HepG2 (cell line): ENCODE measurements around the gene DEPDC1B. TPM values are rescaled to one million over a fixed set of nuclear protein-coding genes. Genes with fewer than 3 reads are reported as not detected.

Experiments
- ATAC-seq: fragments of 200-7000 bp; cut with Tn5 transposase; 3 replicates; pipeline ENCODE4 v1.9.1; 2020; ENCODE audit warnings: mild to moderate bottlenecking, moderate library complexity
- BruUV-seq: library from RNA; stranded (reverse); fragments of 400-500 nt; replicated peaks from 2 replicates; lab custom pipeline; 2021; lab: Mats Ljungman, UMichigan
- CTCF ChIA-PET: fragments of 300-600 bp; formaldehyde crosslinking; extraction: SDS; loops from one replicate; lab custom pipeline; 2021; ENCODE audit warnings: low total read pairs, inconsistent platforms, low intra/inter-chr PET ratio; lab: Yijun Ruan, JAX
- POLR2A ChIA-PET: fragments of 350-600 bp; sonication (Branson Sonifier 250); formaldehyde crosslinking; loops from one replicate; lab custom pipeline; 2020; ENCODE audit warnings: antibody characterized with exemption, inconsistent platforms; lab: Yijun Ruan, JAX
- DNase-seq: peaks from one replicate; pipeline ENCODE4 v3.0.0-alpha.2; 2015; ENCODE audit warnings: low spot score
- FAIRE-seq: peaks from 3 replicates; lab custom pipeline; 2011; peaks lifted over from hg19 to GRCh38; lab: Jason Lieb, UNC
- H2AFZ ChIP-seq: one replicate; pipeline ENCODE4 v1.6.1; 2011; ENCODE audit warnings: low read length, inconsistent platforms
- H3K27ac ChIP-seq: fragments of 300-600 bp; 3 replicates; pipeline ENCODE4 v1.8.0; 2011; ENCODE audit warnings: mixed run types, mild to moderate bottlenecking, mixed read lengths, low read length, inconsistent platforms; ENCODE audit not compliant: insufficient read depth; ENCODE audit errors: extremely low read length
- H3K27me3 ChIP-seq, 2 experiments: fragments of 200-600 bp in 1 of 2; 2 replicates in 1 of 2; 3 replicates in 1 of 2; pipeline versions ENCODE4 v1.6.0 to v1.8.0; 2011; ENCODE audit warnings: low read length in 2 of 2, mild to moderate bottlenecking in 2 of 2, moderate library complexity in 2 of 2, inconsistent platforms in 1 of 2; ENCODE audit not compliant: insufficient read depth in 2 of 2, control insufficient read depth in 1 of 2
- H3K36me3 ChIP-seq, 2 experiments: fragments of 200-600 bp in 1 of 2; replicated peaks in 1 of 2; 2 replicates in 1 of 2; 3 replicates in 1 of 2; pipeline versions ENCODE4 v1.5.1 to v1.8.0; 2011; ENCODE audit warnings: low read length in 2 of 2, inconsistent platforms in 1 of 2; ENCODE audit not compliant: insufficient read depth in 2 of 2, control insufficient read depth in 1 of 2
- H3K4me1 ChIP-seq: 2 replicates; pipeline ENCODE4 v1.5.1; 2012; ENCODE audit warnings: low read length, inconsistent platforms; ENCODE audit not compliant: insufficient read depth
- H3K4me2 ChIP-seq: 2 replicates; pipeline ENCODE4 v1.6.0; 2011; ENCODE audit warnings: low read depth, low read length, inconsistent platforms
- H3K4me3 ChIP-seq, 3 experiments: fragments of 200-600 bp in 1 of 3; sonication (generic), shearing (Covaris generic) in 1 of 3; replicated peaks in 1 of 3; 2 replicates each; pipeline ENCODE4 v1.5.1; 2011 to 2016; ENCODE audit warnings: low read length in 3 of 3, inconsistent platforms in 2 of 3, low read depth in 2 of 3, mild to moderate bottlenecking in 2 of 3, control low read depth in 1 of 3, mixed read lengths in 1 of 3; ENCODE audit not compliant: insufficient read depth in 1 of 3
- H3K79me2 ChIP-seq: one replicate; pipeline ENCODE4 v1.6.1; 2011; ENCODE audit warnings: low read length, inconsistent platforms; ENCODE audit not compliant: insufficient read depth
- H3K9ac ChIP-seq: 2 replicates; pipeline ENCODE4 v1.6.0; 2011; ENCODE audit warnings: mild to moderate bottlenecking, low read depth, low read length, inconsistent platforms; ENCODE audit not compliant: insufficient read depth
- H3K9me3 ChIP-seq: 2 replicates; pipeline ENCODE4 v1.5.1; 2012; ENCODE audit warnings: mild to moderate bottlenecking, low read length
- H4K20me1 ChIP-seq: 2 replicates; pipeline ENCODE4 v1.6.0; 2011; ENCODE audit warnings: inconsistent platforms, mild to moderate bottlenecking, low read length, moderate library complexity; ENCODE audit not compliant: insufficient read depth
- ATF3 ChIP-seq: sonication (generic); formaldehyde crosslinking; IDR thresholded peaks from 2 replicates; pipeline ENCODE4 v1.4.0; 2020; ENCODE audit warnings: missing genetic modification reagents
- FOXO1 ChIP-seq: sonication (generic); formaldehyde crosslinking; IDR thresholded peaks from 2 replicates; pipeline ENCODE4 v1.4.0; 2020; ENCODE audit warnings: missing genetic modification reagents
- MATR3 ChIP-seq: sonication (generic); formaldehyde crosslinking; IDR thresholded peaks from 2 replicates; pipeline ENCODE4 v1.4.0; 2020; ENCODE audit warnings: missing genetic modification reagents
- PHB2 ChIP-seq: fragments of 450-650 bp; IDR thresholded peaks from 2 replicates; pipeline ENCODE4 v1.6.1; 2018; ENCODE audit not compliant: partially characterized antibody
- RBAK ChIP-seq: sonication (generic); formaldehyde crosslinking; IDR thresholded peaks from 2 replicates; pipeline ENCODE4 v1.5.1; 2020; ENCODE audit warnings: mild to moderate bottlenecking, missing genetic modification reagents
- SALL2 ChIP-seq: sonication (generic); formaldehyde crosslinking; IDR thresholded peaks from 2 replicates; pipeline ENCODE4 v1.8.1; 2023; ENCODE audit warnings: mild to moderate bottlenecking, missing genetic modification reagents, inconsistent platforms
- SOX5 ChIP-seq: IDR thresholded peaks from 2 replicates; pipeline ENCODE4 v1.6.1; 2016; ENCODE audit warnings: borderline replicate concordance
- WIZ ChIP-seq: sonication (generic); formaldehyde crosslinking; IDR thresholded peaks from 2 replicates; pipeline ENCODE4 v1.5.1; 2020; ENCODE audit warnings: mild to moderate bottlenecking, missing genetic modification reagents
- XRCC5 ChIP-seq: fragments of 200-400 bp; formaldehyde crosslinking; optimal IDR thresholded peaks from 2 replicates; pipeline ENCODE3; 2017; ENCODE audit warnings: mild to moderate bottlenecking, low read length
- ZFP62 ChIP-seq: sonication (generic); formaldehyde crosslinking; IDR thresholded peaks from 2 replicates; pipeline ENCODE4 v1.4.0; 2020; ENCODE audit warnings: missing genetic modification reagents
- ZMAT3 ChIP-seq: sonication (generic); formaldehyde crosslinking; conservative IDR thresholded peaks from 2 replicates; pipeline ENCODE4 v1.7.0; 2021; ENCODE audit warnings: missing genetic modification reagents
- ZNF329 ChIP-seq: sonication (generic); formaldehyde crosslinking; IDR thresholded peaks from 2 replicates; pipeline ENCODE4 v1.9.0; 2021; ENCODE audit warnings: low read depth, mild to moderate bottlenecking, missing genetic modification reagents
- ZNF382 ChIP-seq: sonication (generic); formaldehyde crosslinking; IDR thresholded peaks from 2 replicates; pipeline ENCODE4 v1.5.0; 2020; ENCODE audit warnings: missing genetic modification reagents, mild to moderate bottlenecking, borderline replicate concordance
- WGBS: methylation state at CpG from one replicate; pipeline ENCODE4 v1.1.6; 2017; ENCODE audit warnings: low lambda C conversion rate; 5-methylcytosine and 5-hydroxymethylcytosine counted together
- in situ Hi-C: cut with HindIII; loops from 2 replicates; pipeline ENCODE4 v1.10.0; 2017; ENCODE audit warnings: low pct_unique_long_range_greater_than_20kb; ENCODE audit not compliant: extremely low pct_ligation_motif_present
- intact Hi-C: fragments of 100-400 bp; cut with micrococcal nuclease; formaldehyde crosslinking; loops from one replicate; pipeline ENCODE4 v1.10.0; 2022; ENCODE audit not compliant: unreplicated experiment
- polyA plus RNA-seq, 8 experiments: library from polyadenylated mRNA; depleted of rRNA in 3 of 8; stranded (reverse) in 7 of 8; unstranded in 1 of 8; fragments of >200 nt; fragmentation: Illumina TruSeq in 4 of 8; extraction: Trizol in 4 of 8; gene quantifications; 2 replicates each; pipeline versions ENCODE4 v1.2.1 to v1.2.3, GENCODE V29; 2011 to 2016; ENCODE audit warnings: low read depth in 4 of 8, missing spikeins in 1 of 8, mixed read lengths in 1 of 8; ENCODE audit not compliant: insufficient read depth in 1 of 8
- total RNA-seq, 5 experiments: library from RNA; depleted of rRNA; stranded (reverse); fragments of >200 nt; fragmentation: Illumina TruSeq; extraction: Trizol; gene quantifications; 2 replicates each; pipeline ENCODE4 v1.2.3, GENCODE V29; 2016; ENCODE audit warnings: low read depth in 1 of 5
- TF ChIP-seq, protein P1 (sequence below): sonication (generic); formaldehyde crosslinking; IDR thresholded peaks from 2 replicates; pipeline ENCODE4 v1.4.0; 2020; ENCODE audit warnings: mild to moderate bottlenecking, missing genetic modification reagents, borderline replicate concordance
- TF ChIP-seq, protein P2 (sequence below): IDR thresholded peaks from 2 replicates; pipeline ENCODE4 v1.6.1; 2016; ENCODE audit warnings: missing biosample characterization, missing genetic modification reagents, low read depth
- TF ChIP-seq, protein P3 (sequence below): IDR thresholded peaks from 2 replicates; pipeline ENCODE4 v1.6.1; 2018; ENCODE audit warnings: missing genetic modification reagents
- TF ChIP-seq, protein P4 (sequence below): sonication (generic); formaldehyde crosslinking; IDR thresholded peaks from 2 replicates; pipeline ENCODE4 v1.8.0; 2022; ENCODE audit warnings: missing genetic modification reagents, low read depth, mild to moderate bottlenecking, borderline replicate concordance
- TF ChIP-seq, protein P5 (sequence below): IDR thresholded peaks from 2 replicates; pipeline ENCODE4 v1.6.1; 2016; ENCODE audit warnings: missing genetic modification reagents, missing compliant biosample characterization

Gene DEPDC1B
- total and polyA plus RNA-seq, 2 of the 13 experiments (the other 11 are each of a cell fraction or from before 2014, with no cell fraction given) = 29.5 to 51.3 TPM

GRCh38 chr5:60551829-60552228 is 148.1 kb downstream of the DEPDC1B start:
- intact Hi-C loops = no loop called here

More at GRCh38 chr5:60551829-60552228, 148.1 kb downstream of the DEPDC1B start:
- Histone ChIP-seq H3K9me3 (no peaks in the 10 kb centered on the region), H4K20me1 (no peaks in the 10 kb centered on the region), H3K4me2 (no peak overlapping the region), H2AFZ (no peak overlapping the region), H3K79me2 (no peaks in the 10 kb centered on the region), H3K36me3 (no peaks in the 10 kb centered on the region; a peak in 1 of 5 replicates), H3K4me3 (no peak overlapping the region), H3K9ac (no peak overlapping the region), H3K4me1 (no peaks in the 10 kb centered on the region), H3K27ac (no peak overlapping the region), H3K27me3 (no peaks in the 10 kb centered on the region)
- no peak for ATAC-seq
- DNase-seq = no peak
- ChIA-PET CTCF (no interaction called here), POLR2A (no interaction called here)
- TF ChIP-seq, protein P1, sequence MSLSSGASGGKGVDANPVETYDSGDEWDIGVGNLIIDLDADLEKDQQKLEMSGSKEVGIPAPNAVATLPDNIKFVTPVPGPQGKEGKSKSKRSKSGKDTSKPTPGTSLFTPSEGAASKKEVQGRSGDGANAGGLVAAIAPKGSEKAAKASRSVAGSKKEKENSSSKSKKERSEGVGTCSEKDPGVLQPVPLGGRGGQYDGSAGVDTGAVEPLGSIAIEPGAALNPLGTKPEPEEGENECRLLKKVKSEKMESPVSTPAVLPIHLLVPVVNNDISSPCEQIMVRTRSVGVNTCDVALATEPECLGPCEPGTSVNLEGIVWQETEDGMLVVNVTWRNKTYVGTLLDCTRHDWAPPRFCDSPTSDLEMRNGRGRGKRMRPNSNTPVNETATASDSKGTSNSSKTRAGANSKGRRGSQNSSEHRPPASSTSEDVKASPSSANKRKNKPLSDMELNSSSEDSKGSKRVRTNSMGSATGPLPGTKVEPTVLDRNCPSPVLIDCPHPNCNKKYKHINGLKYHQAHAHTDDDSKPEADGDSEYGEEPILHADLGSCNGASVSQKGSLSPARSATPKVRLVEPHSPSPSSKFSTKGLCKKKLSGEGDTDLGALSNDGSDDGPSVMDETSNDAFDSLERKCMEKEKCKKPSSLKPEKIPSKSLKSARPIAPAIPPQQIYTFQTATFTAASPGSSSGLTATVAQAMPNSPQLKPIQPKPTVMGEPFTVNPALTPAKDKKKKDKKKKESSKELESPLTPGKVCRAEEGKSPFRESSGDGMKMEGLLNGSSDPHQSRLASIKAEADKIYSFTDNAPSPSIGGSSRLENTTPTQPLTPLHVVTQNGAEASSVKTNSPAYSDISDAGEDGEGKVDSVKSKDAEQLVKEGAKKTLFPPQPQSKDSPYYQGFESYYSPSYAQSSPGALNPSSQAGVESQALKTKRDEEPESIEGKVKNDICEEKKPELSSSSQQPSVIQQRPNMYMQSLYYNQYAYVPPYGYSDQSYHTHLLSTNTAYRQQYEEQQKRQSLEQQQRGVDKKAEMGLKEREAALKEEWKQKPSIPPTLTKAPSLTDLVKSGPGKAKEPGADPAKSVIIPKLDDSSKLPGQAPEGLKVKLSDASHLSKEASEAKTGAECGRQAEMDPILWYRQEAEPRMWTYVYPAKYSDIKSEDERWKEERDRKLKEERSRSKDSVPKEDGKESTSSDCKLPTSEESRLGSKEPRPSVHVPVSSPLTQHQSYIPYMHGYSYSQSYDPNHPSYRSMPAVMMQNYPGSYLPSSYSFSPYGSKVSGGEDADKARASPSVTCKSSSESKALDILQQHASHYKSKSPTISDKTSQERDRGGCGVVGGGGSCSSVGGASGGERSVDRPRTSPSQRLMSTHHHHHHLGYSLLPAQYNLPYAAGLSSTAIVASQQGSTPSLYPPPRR (CRISPR knock-in tag) = no peak
- TF ChIP-seq ZNF329 (CRISPR knock-in tag) = no peak
- TF ChIP-seq, protein P2, sequence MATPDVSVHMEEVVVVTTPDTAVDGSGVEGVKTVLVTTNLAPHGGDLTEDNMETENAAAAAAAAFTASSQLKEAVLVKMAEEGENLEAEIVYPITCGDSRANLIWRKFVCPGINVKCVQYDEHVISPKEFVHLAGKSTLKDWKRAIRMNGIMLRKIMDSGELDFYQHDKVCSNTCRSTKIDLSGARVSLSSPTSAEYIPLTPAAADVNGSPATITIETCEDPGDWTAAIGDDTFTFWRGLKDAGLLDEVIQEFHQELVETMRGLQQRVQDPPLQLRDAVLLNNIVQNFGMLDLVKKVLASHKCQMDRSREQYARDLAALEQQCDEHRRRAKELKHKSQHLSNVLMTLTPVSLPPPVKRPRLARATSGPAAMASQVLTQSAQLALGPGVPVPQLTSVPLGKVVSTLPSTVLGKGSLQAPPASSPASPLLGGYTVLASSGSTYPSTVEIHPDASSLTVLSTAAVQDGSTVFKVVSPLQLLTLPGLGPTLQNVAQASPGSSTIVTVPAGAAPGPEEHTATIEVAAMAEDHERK = no peak
- TF ChIP-seq XRCC5 = no peak
- TF ChIP-seq FOXO1 (CRISPR knock-in tag) = no peak
- TF ChIP-seq MATR3 (CRISPR knock-in tag) = no peak
- TF ChIP-seq ATF3 (CRISPR knock-in tag) = no peak
- TF ChIP-seq SALL2 (CRISPR knock-in tag) = no peak
- no peak for TF ChIP-seq ZNF382
- TF ChIP-seq SOX5 (CRISPR knock-in tag) = no peak
- TF ChIP-seq ZFP62 (CRISPR knock-in tag) = no peak
- TF ChIP-seq WIZ = no peak
- TF ChIP-seq, protein P3, sequence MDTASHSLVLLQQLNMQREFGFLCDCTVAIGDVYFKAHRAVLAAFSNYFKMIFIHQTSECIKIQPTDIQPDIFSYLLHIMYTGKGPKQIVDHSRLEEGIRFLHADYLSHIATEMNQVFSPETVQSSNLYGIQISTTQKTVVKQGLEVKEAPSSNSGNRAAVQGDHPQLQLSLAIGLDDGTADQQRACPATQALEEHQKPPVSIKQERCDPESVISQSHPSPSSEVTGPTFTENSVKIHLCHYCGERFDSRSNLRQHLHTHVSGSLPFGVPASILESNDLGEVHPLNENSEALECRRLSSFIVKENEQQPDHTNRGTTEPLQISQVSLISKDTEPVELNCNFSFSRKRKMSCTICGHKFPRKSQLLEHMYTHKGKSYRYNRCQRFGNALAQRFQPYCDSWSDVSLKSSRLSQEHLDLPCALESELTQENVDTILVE = no peak
- TF ChIP-seq RBAK (CRISPR knock-in tag) = no peak
- TF ChIP-seq, protein P4, sequence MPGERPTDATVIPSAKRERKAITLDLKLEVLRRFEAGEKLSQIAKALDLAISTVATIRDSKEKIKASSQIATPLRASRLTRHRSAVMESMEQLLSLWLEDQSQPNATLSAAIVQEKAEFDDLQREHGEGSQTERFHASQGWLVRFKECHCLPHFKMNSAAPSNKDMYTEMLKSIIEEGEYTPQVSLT (CRISPR knock-in tag) = no peak
- TF ChIP-seq ZMAT3 (CRISPR knock-in tag) = no peak
- TF ChIP-seq PHB2 = no peak
- TF ChIP-seq, protein P5, sequence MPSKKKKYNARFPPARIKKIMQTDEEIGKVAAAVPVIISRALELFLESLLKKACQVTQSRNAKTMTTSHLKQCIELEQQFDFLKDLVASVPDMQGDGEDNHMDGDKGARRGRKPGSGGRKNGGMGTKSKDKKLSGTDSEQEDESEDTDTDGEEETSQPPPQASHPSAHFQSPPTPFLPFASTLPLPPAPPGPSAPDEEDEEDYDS (CRISPR knock-in tag) = no peak
- in situ Hi-C loops = no loop called here
- no peak for FAIRE-seq
- WGBS = 86% methylated on average over 3 of the region's 3 CpGs
- no TSS peak for BruUV-seq
